22Rv1 (cell line): Measurements from ENCODE around the gene GDPD4.

Experiments
- CTCF ChIP-seq: fragments of 450-650 bp; IDR thresholded peaks from 2 replicates; pipeline ENCODE4 v1.5.1; 2017; ENCODE audit warnings: mild to moderate bottlenecking
- ZFX ChIP-seq: fragments of 450-650 bp; IDR thresholded peaks from 2 replicates; pipeline ENCODE4 v1.6.1; 2017; ENCODE audit warnings: antibody characterized with exemption, borderline replicate concordance

GRCh38 chr11:77347948-77348347 is 46.5 kb upstream of the GDPD4 start:
- TF ChIP-seq CTCF: no peak
- no peak for TF ChIP-seq ZFX
